ENCODE measurements around the gene TNFAIP8L2. TPM values are rescaled to one million over a fixed set of nuclear protein-coding genes. Genes with fewer than 3 reads are reported as not detected.

The TNFAIP8L2 gene
- total and polyA plus RNA-seq, 2 of the 8 experiments (the other 6 are each of a cell fraction or from before 2014, with no cell fraction given) = not detected

DNA sequence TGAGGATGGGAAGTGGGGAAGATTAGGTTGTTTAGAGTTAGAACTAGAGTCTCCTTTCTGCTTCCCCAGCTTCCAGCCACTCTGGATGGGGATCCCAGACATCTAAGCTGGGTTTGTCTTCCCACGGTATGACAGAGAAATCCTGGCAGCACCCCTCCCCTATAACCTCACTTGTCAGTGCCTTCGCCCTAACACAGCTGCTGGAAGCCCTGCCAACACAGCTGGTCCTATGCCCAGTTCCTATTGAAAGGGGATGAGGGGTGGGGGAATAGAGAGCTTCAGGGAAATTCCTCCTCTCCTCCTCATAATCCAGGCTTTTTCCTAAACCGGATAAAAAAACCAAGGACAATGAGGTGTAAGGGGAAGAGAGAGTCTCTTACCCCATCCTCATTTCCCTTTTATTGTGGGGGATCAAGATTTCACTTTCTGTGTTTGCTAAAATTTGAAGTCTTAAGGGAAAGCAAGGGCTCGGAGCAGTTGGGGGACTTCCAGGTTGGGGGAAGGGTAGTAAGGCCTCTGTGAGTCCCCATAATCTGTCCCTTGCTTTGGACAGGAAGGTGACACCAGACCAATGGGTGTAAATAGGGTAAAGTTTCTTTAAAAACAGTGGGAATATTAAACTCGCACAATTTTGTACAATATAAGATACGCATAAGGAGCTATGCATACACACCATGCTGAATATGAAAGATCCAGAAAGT, 18.7 kb downstream of the TNFAIP8L2 start:
- no peak overlapping the region for H4K91ac ChIP-seq (replicated peaks; ENCODE audit: insufficient read length, low read length)
- H2AK5ac ChIP-seq (ENCODE audit: low read depth, low read length) = no peak overlapping the region
- H3K4me2 ChIP-seq (ENCODE audit: insufficient read depth in 1 of 2, low read depth in 2 of 2, low read length in 2 of 2) = no peak overlapping the region
- FAIRE-seq (no peak), DNase-seq (ENCODE audit: low read depth in 1 of 2, low spot score in 2 of 2) (no peak)
- CTCF ChIA-PET (ENCODE audit: partially characterized antibody) = interaction anchor here (0.7 to 3.1 kb wide), 20 partner anchors 8 to 366 kb away, joined by 3 to 16 read pairs (median 4); partner anchors contain the start of genes MLLT11, TNFAIP8L2 and VPS72
- no peaks in the 10 kb centered on the region for H3K4me1 ChIP-seq (replicated peaks in 1 of 4; ENCODE audit: control insufficient read depth in 3 of 4, insufficient read depth in 4 of 4, low read length in 3 of 4)
- H3K56ac ChIP-seq (replicated peaks; ENCODE audit: insufficient read length, low read depth, low read length) = no peak overlapping the region
- no peak overlapping the region for H3K27ac ChIP-seq (ENCODE audit: low read depth, low read length)
- peaks cover 6 to 47% (median 25%) of the 10 kb centered on the region in 4 experiments; a peak in 7 of 8 replicates for H3K36me3 ChIP-seq (ENCODE audit: control insufficient read depth in 2 of 4, insufficient read depth in 4 of 4, low read length in 3 of 4)
- POLR2A ChIA-PET (ENCODE audit: partially characterized antibody) = interaction anchor here (1.0 to 1.8 kb wide), 3 partner anchors 9 to 224 kb away, joined by 3 to 9 read pairs (median 8); partner anchors contain the start of genes PSMB4, SCNM1 and VPS72
- H2AFZ ChIP-seq (ENCODE audit: low read length) = no peak overlapping the region
- H4K8ac ChIP-seq (ENCODE audit: extremely low read depth, insufficient read depth, low read length) = no peak overlapping the region
- H3K4ac ChIP-seq (replicated peaks; ENCODE audit: insufficient read length, low read depth, low read length) = no peak overlapping the region
- H3K9me3 ChIP-seq (ENCODE audit: insufficient read depth in 2 of 2, low read depth in 1 of 2, low read length in 1 of 2) = no peaks in the 10 kb centered on the region
- TF ChIP-seq, protein P1, sequence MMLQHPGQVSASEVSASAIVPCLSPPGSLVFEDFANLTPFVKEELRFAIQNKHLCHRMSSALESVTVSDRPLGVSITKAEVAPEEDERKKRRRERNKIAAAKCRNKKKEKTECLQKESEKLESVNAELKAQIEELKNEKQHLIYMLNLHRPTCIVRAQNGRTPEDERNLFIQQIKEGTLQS (IDR thresholded peaks at IDR 0.05; ENCODE audit: insufficient read depth, low read depth, low read length) = no peak
- TF ChIP-seq POLR2A (IDR thresholded peaks at IDR 0.05; ENCODE audit: control extremely low read depth in 1 of 2, low read depth in 2 of 2, low read length in 2 of 2) = no peak
- no peak overlapping the region for H2BK5ac ChIP-seq (ENCODE audit: low read depth, low read length)
- no peak overlapping the region for H3K4me3 ChIP-seq (ENCODE audit: extremely low read depth in 1 of 4, insufficient read depth in 2 of 4, low read depth in 3 of 4, low read length in 4 of 4)
- H3K79me1 ChIP-seq (ENCODE audit: low read depth, low read length) = no peaks in the 10 kb centered on the region
- 90% methylated on average over 6 of the region's 6 CpGs; no CpG with 5 or more reads in 1 of the 2 experiments for WGBS, 2 experiments (ENCODE audit: extremely low coverage in 1 of 2, insufficient coverage in 1 of 2, insufficient read length in 1 of 2, insufficient replicate concordance in 2 of 2, low coverage in 1 of 2, low lambda C conversion rate in 2 of 2, missing lambda C conversion rate in 1 of 2)
- no peak overlapping the region for H4K5ac ChIP-seq (ENCODE audit: insufficient read length, low read depth, low read length)
- no peak overlapping the region for H3K23ac ChIP-seq (ENCODE audit: insufficient read length)
- no peaks in the 10 kb centered on the region for H4K20me1 ChIP-seq (replicated peaks in 1 of 2; ENCODE audit: control insufficient read depth in 1 of 2, insufficient read depth in 2 of 2, low read length in 2 of 2)
- no peak overlapping the region for H2BK120ac ChIP-seq (replicated peaks; ENCODE audit: low read depth, low read length)
- H2BK20ac ChIP-seq (ENCODE audit: low read length) = no peak overlapping the region
- no peaks in the 10 kb centered on the region for H3K79me2 ChIP-seq (ENCODE audit: control insufficient read depth in 1 of 2, insufficient read depth in 2 of 2, low read length in 2 of 2)
- no peaks in the 10 kb centered on the region for H3K27me3 ChIP-seq (replicated peaks in 1 of 4; ENCODE audit: control insufficient read depth in 3 of 4, extremely low read depth in 1 of 4, insufficient read depth in 3 of 4, low read length in 3 of 4)
- H3K18ac ChIP-seq (ENCODE audit: extremely low read depth, low read length) = no peak overlapping the region
- no peak overlapping the region for H3K14ac ChIP-seq (ENCODE audit: insufficient read length)
- no peak overlapping the region for H2BK12ac ChIP-seq (ENCODE audit: low read depth, low read length)
- H3K23me2 ChIP-seq (ENCODE audit: low read depth, low read length) = no peaks in the 10 kb centered on the region
- no peak overlapping the region for H2BK15ac ChIP-seq (ENCODE audit: low read length)
- no peak overlapping the region for H3K9ac ChIP-seq (replicated peaks in 1 of 4; ENCODE audit: extremely low read depth in 1 of 4, low read depth in 3 of 4, low read length in 3 of 4)

Measured in H1 (cell line).